K562 (cell line): ENCODE measurements around the gene ASB15. TPM values are rescaled to one million over a fixed set of nuclear protein-coding genes. Genes with fewer than 3 reads are reported as not detected.

ENCODE experiments used
- E2F1 ChIP-seq: sonication (generic); formaldehyde crosslinking; IDR thresholded peaks from 2 replicates; pipeline ENCODE4 v1.8.1; 2023; ENCODE audit warnings: mild to moderate bottlenecking, missing genetic modification reagents, moderate library complexity
- ETS2 ChIP-seq: IDR thresholded peaks from 2 replicates; pipeline ENCODE4 v1.6.1; 2016; ENCODE audit warnings: borderline replicate concordance, missing genetic modification characterization, mild to moderate bottlenecking, moderate library complexity, missing compliant biosample characterization; ENCODE audit not compliant: poor library complexity, severe bottlenecking
- HDAC1 ChIP-seq, 2 experiments: fragments of 450-650 bp; IDR thresholded peaks; 2 replicates each; pipeline ENCODE4 v1.6.1; 2016 to 2017; ENCODE audit warnings: inconsistent platforms in 1 of 2, mild to moderate bottlenecking in 1 of 2, moderate library complexity in 1 of 2
- JUN ChIP-seq, 2 experiments: sonication (generic) in 1 of 2; formaldehyde crosslinking in 1 of 2; IDR thresholded peaks; 2 replicates each; pipeline versions ENCODE4 v1.6.1 to v1.8.0; 2012 to 2022; ENCODE audit warnings: borderline replicate concordance in 2 of 2, mild to moderate bottlenecking in 2 of 2, improper control_type of control experiment in 1 of 2, low read depth in 1 of 2, low read length in 1 of 2, missing genetic modification reagents in 1 of 2
- MTF1 ChIP-seq: fragments of 250-450 bp; sonication (Bioruptor Pico); IDR thresholded peaks from 2 replicates; pipeline ENCODE4 v1.9.0; 2021; ENCODE audit warnings: moderate library complexity, mild to moderate bottlenecking, inconsistent platforms, borderline replicate concordance
- NKRF ChIP-seq: fragments of 450-650 bp; IDR thresholded peaks from 2 replicates; pipeline ENCODE4 v1.6.1; 2016; ENCODE audit warnings: borderline replicate concordance
- PHF8 ChIP-seq: fragments of 200-600 bp; sonication (generic); IDR thresholded peaks from 2 replicates; pipeline ENCODE4 v1.6.1; 2012; ENCODE audit warnings: mixed run types, mild to moderate bottlenecking, inconsistent platforms, low read length, moderate library complexity, borderline replicate concordance
- PRPF4 ChIP-seq: fragments of 200-400 bp; formaldehyde crosslinking; IDR thresholded peaks from one replicate; pipeline ENCODE4 v1.6.1; 2017; ENCODE audit warnings: low read length, low read depth, mild to moderate bottlenecking; ENCODE audit not compliant: insufficient read depth, poor library complexity, severe bottlenecking
- PYGO2 ChIP-seq: fragments of 450-650 bp; IDR thresholded peaks from 2 replicates; pipeline ENCODE4 v1.6.1; 2016; ENCODE audit warnings: mild to moderate bottlenecking, missing genetic modification characterization, moderate library complexity, missing compliant biosample characterization
- SIX5 ChIP-seq, 2 experiments: IDR thresholded peaks; 2 replicates each; pipeline ENCODE4 v1.6.1; 2011; ENCODE audit warnings: low read length in 2 of 2, borderline replicate concordance in 1 of 2, low read depth in 1 of 2, mild to moderate bottlenecking in 1 of 2, moderate library complexity in 1 of 2; ENCODE audit not compliant: insufficient read depth in 1 of 2
- STAG1 ChIP-seq: sonication (generic); formaldehyde crosslinking; IDR thresholded peaks from 2 replicates; pipeline ENCODE4 v1.5.0; 2020; ENCODE audit warnings: missing genetic modification reagents, borderline replicate concordance
- TEAD4 ChIP-seq, 2 experiments: sonication (generic) in 1 of 2; formaldehyde crosslinking in 1 of 2; IDR thresholded peaks; 2 replicates each; pipeline versions ENCODE4 v1.6.1 to v1.8.0; 2012 to 2022; ENCODE audit warnings: borderline replicate concordance in 1 of 2, inconsistent platforms in 1 of 2, low read length in 1 of 2, mild to moderate bottlenecking in 1 of 2, missing genetic modification reagents in 1 of 2
- ZBTB1 ChIP-seq: sonication (generic); formaldehyde crosslinking; IDR thresholded peaks from 2 replicates; pipeline ENCODE4 v1.8.1; 2023; ENCODE audit warnings: missing genetic modification reagents, low read depth, mild to moderate bottlenecking, borderline replicate concordance
- ZNF277 ChIP-seq: fragments of 250-450 bp; sonication (Bioruptor Pico); IDR thresholded peaks from 2 replicates; pipeline ENCODE4 v1.8.0; 2022; ENCODE audit warnings: inconsistent platforms, mild to moderate bottlenecking, moderate library complexity, borderline replicate concordance
- polyA plus RNA-seq, 8 experiments: library from polyadenylated mRNA; depleted of rRNA in 4 of 8; stranded (reverse) in 5 of 8; unstranded in 3 of 8; fragments of >200 nt; fragmentation: Nextera tagmentation in 2 of 8; fragmentation: Illumina TruSeq in 1 of 8; extraction: Ambion mirVana in 2 of 8; extraction: Trizol in 1 of 8; gene quantifications; 2 replicates each; pipeline versions ENCODE4 v1.2.1 to v1.2.3, GENCODE V29; 2011 to 2014; ENCODE audit warnings: inconsistent platforms in 1 of 8, missing spikeins in 1 of 8
- total RNA-seq, 7 experiments: library from RNA; depleted of rRNA in 6 of 7; stranded (reverse); fragments of >200 nt in 6 of 7; fragmentation: Illumina TruSeq in 2 of 7; extraction: Trizol in 2 of 7; gene quantifications; 2 replicates each; pipeline versions ENCODE4 v1.2.1 to v1.2.3, GENCODE V29; 2011 to 2021; ENCODE audit warnings: low replicate concordance in 1 of 7
- TF ChIP-seq, protein P1 (sequence below): sonication (generic); formaldehyde crosslinking; IDR thresholded peaks from 2 replicates; pipeline ENCODE4 v1.4.0; 2020; ENCODE audit warnings: mild to moderate bottlenecking, missing genetic modification reagents

ASB15 gene
- total and polyA plus RNA-seq, 9 of the 15 experiments (the other 6 are each of a cell fraction or from before 2014, with no cell fraction given), result 0.03 to 0.14 (median 0.04) TPM; not detected in 3

GRCh38 chr7:123557398-123558288 is 44.0 kb upstream of the ASB15 start, which contains the start of gene NDUFA5 (continued):
- TF ChIP-seq PYGO2 (tag), result 0 out of 2 replicates have a peak, but pooled peaks have one; percentile 38
- no peak for TF ChIP-seq MTF1
- TF ChIP-seq STAG1, result no peak
- TF ChIP-seq JUN (IDR thresholded peaks at IDR 0.05; ENCODE audit: borderline replicate concordance, low read depth, low read length), result peak; percentile 91
- 0 out of 2 replicates have a peak, but pooled peaks have one; percentile 72 for TF ChIP-seq JUN (CRISPR knock-in tag; IDR thresholded peaks at IDR 0.05; ENCODE audit: borderline replicate concordance)
- TF ChIP-seq TEAD4 (IDR thresholded peaks at IDR 0.05; ENCODE audit: low read length), result peak; percentile 59
- 0 out of 2 replicates have a peak, but pooled peaks have one; percentile 28 for TF ChIP-seq TEAD4 (CRISPR knock-in tag; IDR thresholded peaks at IDR 0.05; ENCODE audit: borderline replicate concordance)
- TF ChIP-seq SIX5 (IDR thresholded peaks at IDR 0.05; ENCODE audit: borderline replicate concordance in 1 of 2, insufficient read depth in 1 of 2, low read depth in 1 of 2, low read length in 2 of 2), result no peak
- peak in 1 of 2 experiments; percentile 87; a peak in 3 of 4 replicates for TF ChIP-seq HDAC1 (IDR thresholded peaks at IDR 0.05)
- TF ChIP-seq ETS2 (tag), result no peak
- TF ChIP-seq PRPF4, result no peak
- TF ChIP-seq E2F1 (CRISPR knock-in tag), result peak; percentile 82
- TF ChIP-seq, protein P1, sequence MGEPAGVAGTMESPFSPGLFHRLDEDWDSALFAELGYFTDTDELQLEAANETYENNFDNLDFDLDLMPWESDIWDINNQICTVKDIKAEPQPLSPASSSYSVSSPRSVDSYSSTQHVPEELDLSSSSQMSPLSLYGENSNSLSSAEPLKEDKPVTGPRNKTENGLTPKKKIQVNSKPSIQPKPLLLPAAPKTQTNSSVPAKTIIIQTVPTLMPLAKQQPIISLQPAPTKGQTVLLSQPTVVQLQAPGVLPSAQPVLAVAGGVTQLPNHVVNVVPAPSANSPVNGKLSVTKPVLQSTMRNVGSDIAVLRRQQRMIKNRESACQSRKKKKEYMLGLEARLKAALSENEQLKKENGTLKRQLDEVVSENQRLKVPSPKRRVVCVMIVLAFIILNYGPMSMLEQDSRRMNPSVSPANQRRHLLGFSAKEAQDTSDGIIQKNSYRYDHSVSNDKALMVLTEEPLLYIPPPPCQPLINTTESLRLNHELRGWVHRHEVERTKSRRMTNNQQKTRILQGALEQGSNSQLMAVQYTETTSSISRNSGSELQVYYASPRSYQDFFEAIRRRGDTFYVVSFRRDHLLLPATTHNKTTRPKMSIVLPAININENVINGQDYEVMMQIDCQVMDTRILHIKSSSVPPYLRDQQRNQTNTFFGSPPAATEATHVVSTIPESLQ, result peak; percentile 86; the same call in 1 of the 2 replicates
- TF ChIP-seq ZBTB1 (CRISPR knock-in tag), result 0 out of 2 replicates have a peak, but pooled peaks have one; percentile 13
- TF ChIP-seq NKRF, result peak; percentile 91
- TF ChIP-seq ZNF277, result no peak
- TF ChIP-seq PHF8, result peak; percentile 98
